ENCODE data around the gene CCNH.

The CCNH gene

DNA sequence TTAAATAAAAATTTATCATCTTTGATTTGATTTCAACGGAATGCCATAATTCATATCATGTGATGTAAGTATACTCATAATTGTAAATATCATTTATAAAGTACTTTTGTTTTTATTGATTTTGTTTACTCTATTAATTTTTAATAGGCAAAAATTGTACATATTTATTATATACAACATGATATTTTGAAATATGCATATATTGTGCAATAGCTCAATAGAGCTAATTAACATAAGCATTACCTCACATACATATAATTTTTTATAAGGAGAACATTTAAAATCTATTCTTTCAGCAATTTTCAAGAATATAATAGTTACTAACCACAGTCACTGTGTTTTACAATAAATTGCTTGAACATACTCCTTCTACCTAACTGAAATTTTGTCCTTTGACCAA, 25.0 kb upstream of the CCNH start:
- Histone ChIP-seq H3K79me2 (ENCODE audit: insufficient read depth, low read length) (no peaks in the 10 kb centered on the region), H3F3A (ENCODE audit: insufficient read depth) (no peaks in the 10 kb centered on the region), H3K27me3 (ENCODE audit: low read length) (no peaks in the 10 kb centered on the region; the same call in 1 of the 2 replicates), H3K9me2 (replicated peaks; ENCODE audit: insufficient read depth, low read length) (no peaks in the 10 kb centered on the region), H3K27ac (ENCODE audit: low read depth, low read length) (no peak overlapping the region), H3K4me2 (ENCODE audit: low read depth, low read length, poor library complexity, severe bottlenecking) (no peak overlapping the region), H3K36me3 (ENCODE audit: low read length) (no peaks in the 10 kb centered on the region), H3K9ac (ENCODE audit: low read length) (no peak overlapping the region), H4K20me1 (ENCODE audit: low read depth, low read length) (no peaks in the 10 kb centered on the region), H3K4me3 (ENCODE audit: insufficient read depth, low read length, poor library complexity, severe bottlenecking) (no peak overlapping the region), H3K9me3 (ENCODE audit: insufficient read depth, low read length) (no peaks in the 10 kb centered on the region), H2AFZ (ENCODE audit: low read depth, low read length, severe bottlenecking) (no peak overlapping the region)
- no peak for TF ChIP-seq CTCF (IDR thresholded peaks at IDR 0.05; ENCODE audit: insufficient read depth, low read length, poor library complexity, severe bottlenecking)
- TF ChIP-seq EZH2phosphoT487 (conservative IDR thresholded peaks at IDR 0.05; ENCODE audit: low read length), result no peak

DNA sequence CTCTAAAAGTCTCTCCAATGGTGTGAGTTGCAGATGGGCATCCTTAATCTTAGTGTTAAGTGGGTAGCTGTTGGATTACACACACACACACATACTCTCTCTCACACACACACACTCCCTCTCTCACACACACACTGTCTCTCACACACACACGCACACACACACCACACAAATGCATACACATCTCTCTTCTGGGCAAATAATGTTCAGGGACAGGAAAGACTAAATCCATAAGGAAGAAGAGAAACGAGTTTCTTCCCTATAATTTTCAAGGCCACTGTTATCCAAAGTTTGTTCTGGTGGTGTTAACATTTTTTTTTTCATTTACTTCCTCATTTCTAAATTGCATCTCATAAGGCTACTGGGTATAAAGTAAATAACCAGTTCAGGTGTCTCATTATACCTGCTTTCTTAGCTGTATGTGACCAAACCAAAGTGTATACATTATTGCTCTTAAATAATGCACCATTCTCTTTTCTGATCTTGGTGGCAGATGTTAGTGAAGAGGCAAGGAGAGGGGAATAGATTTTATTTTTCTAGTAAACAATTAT, 22.5 kb upstream of the CCNH start:
- H3K4me2 ChIP-seq (ENCODE audit: low read depth, low read length, poor library complexity, severe bottlenecking), result no peak overlapping the region
- no peaks in the 10 kb centered on the region for H3K9me2 ChIP-seq (replicated peaks; ENCODE audit: insufficient read depth, low read length)
- H3K79me2 ChIP-seq (ENCODE audit: insufficient read depth, low read length), result no peaks in the 10 kb centered on the region
- no peaks in the 10 kb centered on the region for H3K27me3 ChIP-seq (ENCODE audit: low read length)
- TF ChIP-seq CTCF (IDR thresholded peaks at IDR 0.05; ENCODE audit: insufficient read depth, low read length, poor library complexity, severe bottlenecking) (no peak), EZH2phosphoT487 (conservative IDR thresholded peaks at IDR 0.05; ENCODE audit: low read length) (no peak)
- H3K9ac ChIP-seq (ENCODE audit: low read length), result no peak overlapping the region
- no peak overlapping the region for H2AFZ ChIP-seq (ENCODE audit: low read depth, low read length, severe bottlenecking)
- no peaks in the 10 kb centered on the region for H3F3A ChIP-seq (ENCODE audit: insufficient read depth)
- H3K36me3 ChIP-seq (ENCODE audit: low read length), result no peaks in the 10 kb centered on the region
- no peak overlapping the region for H3K4me3 ChIP-seq (ENCODE audit: insufficient read depth, low read length, poor library complexity, severe bottlenecking)
- no peaks in the 10 kb centered on the region for H4K20me1 ChIP-seq (ENCODE audit: low read depth, low read length)
- H3K9me3 ChIP-seq (ENCODE audit: insufficient read depth, low read length), result no peaks in the 10 kb centered on the region
- no peak overlapping the region for H3K27ac ChIP-seq (ENCODE audit: low read depth, low read length)

GRCh38 chr5:87434461-87434860, 21.7 kb upstream of the CCNH start:
- no peak overlapping the region for H3K4me2 ChIP-seq (ENCODE audit: low read depth, low read length, poor library complexity, severe bottlenecking)
- no peaks in the 10 kb centered on the region for H3K79me2 ChIP-seq (ENCODE audit: insufficient read depth, low read length)
- H3K27ac ChIP-seq (ENCODE audit: low read depth, low read length), result no peak overlapping the region
- no peaks in the 10 kb centered on the region for H3F3A ChIP-seq (ENCODE audit: insufficient read depth)
- no peaks in the 10 kb centered on the region for H3K36me3 ChIP-seq (ENCODE audit: low read length)
- TF ChIP-seq CTCF (IDR thresholded peaks at IDR 0.05; ENCODE audit: insufficient read depth, low read length, poor library complexity, severe bottlenecking) (no peak), EZH2phosphoT487 (conservative IDR thresholded peaks at IDR 0.05; ENCODE audit: low read length) (no peak)
- no peak overlapping the region for H2AFZ ChIP-seq (ENCODE audit: low read depth, low read length, severe bottlenecking)
- H4K20me1 ChIP-seq (ENCODE audit: low read depth, low read length), result no peaks in the 10 kb centered on the region
- no peaks in the 10 kb centered on the region for H3K9me2 ChIP-seq (replicated peaks; ENCODE audit: insufficient read depth, low read length)
- H3K27me3 ChIP-seq (ENCODE audit: low read length), result no peaks in the 10 kb centered on the region
- no peak overlapping the region for H3K9ac ChIP-seq (ENCODE audit: low read length)
- H3K4me3 ChIP-seq (ENCODE audit: insufficient read depth, low read length, poor library complexity, severe bottlenecking), result no peak overlapping the region
- no peaks in the 10 kb centered on the region for H3K9me3 ChIP-seq (ENCODE audit: insufficient read depth, low read length)
